ENCODE results near the gene LIPT1.

DNA sequence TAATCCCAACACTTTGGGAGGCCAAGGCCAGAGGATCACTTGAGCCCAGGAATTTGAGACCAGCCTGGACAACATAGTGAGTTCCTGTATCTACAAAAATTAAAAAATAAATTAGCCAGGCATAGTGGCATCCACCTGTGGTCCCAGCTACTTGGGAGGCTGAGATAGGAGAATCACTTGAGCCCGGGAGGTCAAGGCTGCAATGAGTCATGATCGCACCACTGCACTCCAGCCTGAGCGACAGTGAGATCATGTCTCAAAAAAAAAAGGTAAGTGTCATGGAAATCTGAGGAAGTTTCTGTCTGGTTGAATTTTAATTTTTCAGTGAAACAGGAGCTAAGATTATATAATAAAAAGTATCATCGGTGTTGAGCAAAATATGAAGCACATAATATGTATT is 15.8 kb upstream of the LIPT1 start:
- TF ChIP-seq USF2 (IDR thresholded peaks at IDR 0.05; ENCODE audit: low read length) (no peak), CEBPB (IDR thresholded peaks at IDR 0.05; ENCODE audit: low read depth, low read length) (no peak), POLR2A (IDR thresholded peaks at IDR 0.05; ENCODE audit: control extremely low read depth in 1 of 2, low read depth in 2 of 2, low read length in 2 of 2) (no peak), EZH2 (IDR thresholded peaks at IDR 0.05; ENCODE audit: low read depth, low read length, severe bottlenecking) (no peak), TCF12 (IDR thresholded peaks at IDR 0.05; ENCODE audit: low read depth, low read length) (no peak), GTF2F1 (IDR thresholded peaks at IDR 0.05; ENCODE audit: borderline replicate concordance, low read depth, low read length) (no peak), SUZ12 (IDR thresholded peaks at IDR 0.05; ENCODE audit: low read length) (no peak), RNF2 (IDR thresholded peaks at IDR 0.05; ENCODE audit: borderline replicate concordance, low read depth, low read length, missing control alignments, poor library complexity, severe bottlenecking) (no peak), POLR2AphosphoS5 (IDR thresholded peaks at IDR 0.05; ENCODE audit: low read depth, low read length) (no peak)
- TF ChIP-seq, protein P1, sequence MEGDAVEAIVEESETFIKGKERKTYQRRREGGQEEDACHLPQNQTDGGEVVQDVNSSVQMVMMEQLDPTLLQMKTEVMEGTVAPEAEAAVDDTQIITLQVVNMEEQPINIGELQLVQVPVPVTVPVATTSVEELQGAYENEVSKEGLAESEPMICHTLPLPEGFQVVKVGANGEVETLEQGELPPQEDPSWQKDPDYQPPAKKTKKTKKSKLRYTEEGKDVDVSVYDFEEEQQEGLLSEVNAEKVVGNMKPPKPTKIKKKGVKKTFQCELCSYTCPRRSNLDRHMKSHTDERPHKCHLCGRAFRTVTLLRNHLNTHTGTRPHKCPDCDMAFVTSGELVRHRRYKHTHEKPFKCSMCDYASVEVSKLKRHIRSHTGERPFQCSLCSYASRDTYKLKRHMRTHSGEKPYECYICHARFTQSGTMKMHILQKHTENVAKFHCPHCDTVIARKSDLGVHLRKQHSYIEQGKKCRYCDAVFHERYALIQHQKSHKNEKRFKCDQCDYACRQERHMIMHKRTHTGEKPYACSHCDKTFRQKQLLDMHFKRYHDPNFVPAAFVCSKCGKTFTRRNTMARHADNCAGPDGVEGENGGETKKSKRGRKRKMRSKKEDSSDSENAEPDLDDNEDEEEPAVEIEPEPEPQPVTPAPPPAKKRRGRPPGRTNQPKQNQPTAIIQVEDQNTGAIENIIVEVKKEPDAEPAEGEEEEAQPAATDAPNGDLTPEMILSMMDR (IDR thresholded peaks at IDR 0.05; ENCODE audit: control extremely low read depth in 1 of 3, insufficient read depth in 1 of 3, low read depth in 1 of 3, low read length in 3 of 3), result no peak
